Activated CD8-positive, alpha-beta memory T cell treated with anti-CD3 and anti-CD28 coated beads, Interleukin-2, amount 50 U/mL, for 4 hours (primary cell): Measurements from ENCODE around the gene AK9.
A peak's percentile ranks its signal among the peaks of the same experiment; 100 is the strongest.
"Not testable (repeated sequence)": the region's sequence is repeated elsewhere in the genome, so short reads cannot be mapped to it uniquely, and the experiment has no call there.

Experiments used
- DNase-seq: peaks from one replicate; pipeline ENCODE4 v3.0.0-alpha.2; 2020

AK9 gene

GRCh38 chr6:109690737-109691621, at the start of gene AK9, which contains the start of gene FIG4:
Gene AK9 (minus strand): TSS chr6:109691202. CDS start chr6:109675745, 15,457 bp downstream.
Gene FIG4 (plus strand): TSS chr6:109691296. CDS start chr6:109691436, 140 bp downstream.
- peak; percentile 91 for DNase-seq

DNA sequence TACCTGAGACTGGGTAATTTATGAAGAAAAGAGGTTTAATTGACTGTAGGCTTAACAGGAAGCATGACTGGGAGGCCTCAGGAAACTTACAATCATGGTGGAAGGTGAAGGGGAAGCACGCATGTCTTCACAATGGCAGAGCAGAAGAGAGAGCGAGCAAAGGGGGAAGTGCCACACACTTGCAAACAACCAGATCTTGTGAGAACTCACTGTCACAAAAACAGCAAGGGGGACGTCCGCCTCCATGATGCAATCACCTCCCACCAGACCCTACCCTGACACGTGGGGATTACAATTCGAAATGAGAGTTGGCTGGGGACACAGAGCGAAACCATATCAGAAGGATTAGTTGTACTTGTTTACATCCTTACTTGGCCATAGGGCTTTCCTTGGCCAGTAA, 49.8 kb upstream of the AK9 start:
- DNase-seq, result no peak

DNA sequence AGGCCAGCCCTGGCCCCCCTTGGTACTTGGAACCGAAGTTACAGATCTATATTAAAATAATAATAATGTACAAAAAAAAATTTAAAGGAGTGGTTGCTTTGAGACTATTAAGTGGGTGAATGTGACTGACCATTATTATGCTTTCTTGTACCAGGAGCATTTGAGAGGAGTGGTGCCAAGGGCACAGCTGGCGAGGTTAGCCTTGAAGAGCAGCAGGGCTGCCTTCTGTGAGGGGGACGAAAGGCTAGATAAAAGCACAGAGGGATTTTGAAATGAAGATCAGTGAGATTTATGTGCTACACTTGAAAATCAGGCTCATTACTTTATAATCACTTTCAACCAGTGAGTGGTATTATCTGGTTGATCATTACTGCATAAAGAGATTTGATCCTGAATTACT, 48.7 kb upstream of the AK9 start:
- no peak for DNase-seq

GRCh38 chr6:109738667-109739066, 47.7 kb upstream of the AK9 start:
- no peak for DNase-seq

DNA sequence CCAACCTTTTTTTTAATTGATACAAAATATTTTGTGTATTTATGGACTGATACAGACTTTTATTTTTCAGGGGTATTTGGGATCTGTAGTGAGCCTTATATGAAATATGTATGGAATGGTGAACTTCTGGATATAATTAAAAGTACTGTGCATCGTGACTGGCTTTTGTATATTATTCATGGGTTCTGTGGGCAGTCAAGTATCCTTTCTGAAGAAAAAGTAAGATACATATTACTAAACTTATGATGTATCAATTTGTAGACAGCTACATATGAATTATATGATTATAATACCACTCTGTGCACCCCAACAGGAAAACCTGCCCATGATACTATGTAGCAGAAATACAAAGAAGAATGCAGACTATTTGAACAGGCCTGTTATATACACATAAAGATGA, 47.3 kb upstream of the AK9 start:
- no peak for DNase-seq

DNA sequence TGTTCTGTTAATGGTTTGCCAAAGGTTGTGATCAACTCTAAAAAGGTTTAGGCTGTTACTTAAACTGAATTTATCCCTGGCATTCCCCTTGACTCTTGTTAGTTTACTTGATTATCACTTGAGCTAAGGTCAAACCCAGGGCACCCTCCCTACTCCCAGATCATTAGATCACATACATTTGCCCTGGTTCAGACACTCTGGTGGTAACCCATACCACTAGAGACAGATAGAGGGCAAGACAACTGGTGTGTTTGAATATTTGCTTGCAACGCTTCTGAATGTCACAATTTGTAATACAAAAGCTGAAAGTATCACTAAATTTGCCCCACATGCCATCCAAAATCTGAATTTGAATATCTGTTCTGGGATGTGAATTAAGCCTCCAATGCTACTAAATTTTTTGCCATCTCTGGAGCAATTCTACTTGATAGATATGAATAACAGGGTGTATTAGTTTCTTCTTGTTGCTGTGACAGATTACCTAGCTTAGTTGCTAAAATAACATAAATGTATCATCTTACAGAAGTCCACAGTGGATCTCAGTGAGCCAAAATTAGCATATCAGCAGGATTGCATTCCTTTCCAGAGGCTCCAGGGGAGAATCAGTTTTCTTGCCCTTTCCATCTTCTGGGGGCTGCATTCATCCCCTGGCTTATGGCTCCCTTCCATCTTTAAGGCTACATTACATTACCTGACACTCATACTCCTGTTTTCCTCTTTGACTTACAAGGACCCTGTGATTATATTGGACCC, 45.4 kb upstream of the AK9 start:
- no peak for DNase-seq

GRCh38 chr6:109725250-109725649, 34.2 kb upstream of the AK9 start:
- DNase-seq, result not testable (repeated sequence)

DNA sequence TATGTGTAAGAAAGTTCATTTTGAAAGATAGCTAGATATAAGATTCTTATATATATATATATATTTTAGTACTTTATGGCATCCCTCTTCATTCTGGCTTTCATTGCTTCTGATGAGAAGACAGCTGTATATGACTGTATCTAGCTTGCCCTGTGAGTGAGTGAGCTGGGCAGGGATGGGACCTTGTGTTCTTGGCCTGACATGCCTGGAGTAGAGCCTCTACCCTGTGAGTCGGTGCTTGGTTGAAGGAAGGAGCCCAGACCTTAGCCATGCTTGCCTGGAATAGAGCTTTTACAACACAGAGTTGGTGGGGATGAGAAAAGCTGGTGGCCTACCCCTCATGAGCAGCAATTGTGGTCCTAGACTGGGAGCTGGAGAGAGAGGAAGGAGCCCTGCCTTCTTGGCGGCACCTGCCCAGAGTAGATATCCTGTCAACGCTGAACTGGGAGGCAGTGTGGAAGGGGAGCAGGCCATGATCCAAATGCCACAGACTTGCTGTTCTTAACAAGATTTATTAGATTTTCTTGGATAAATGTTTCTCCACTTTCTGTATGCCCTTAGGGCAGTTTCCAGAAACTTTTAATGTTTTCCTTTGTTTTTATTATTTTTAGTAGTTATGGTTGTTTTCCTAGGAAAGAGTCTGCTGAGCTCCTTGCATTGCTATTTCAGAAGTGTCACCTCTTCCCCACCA, 31.7 kb upstream of the AK9 start:
- no peak for DNase-seq

- no peak for DNase-seq
Observed at GRCh38 chr6:109722011-109722410, 31.0 kb upstream of the AK9 start.

DNA sequence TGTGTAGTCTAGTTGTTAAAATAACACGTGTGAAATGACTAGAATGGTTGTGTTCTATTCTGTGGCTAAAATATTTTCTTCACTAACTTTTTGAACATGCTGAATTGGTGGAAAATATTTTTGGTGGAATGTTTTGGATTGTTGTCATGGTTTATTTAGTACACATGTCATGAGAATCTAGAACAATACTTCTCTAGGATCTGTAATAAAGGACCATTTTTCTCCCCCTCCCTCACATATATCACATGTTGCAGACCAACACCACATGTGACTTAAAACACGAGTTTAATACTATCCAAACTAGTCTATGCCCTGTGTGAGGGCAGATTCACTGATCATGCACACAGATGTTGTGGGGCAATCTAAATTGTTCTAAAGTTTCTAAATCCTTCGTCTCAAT, 29.3 kb upstream of the AK9 start:
- DNase-seq, result no peak

- DNase-seq, result no peak
Observed at GRCh38 chr6:109718991-109719390, 28.0 kb upstream of the AK9 start.

GRCh38 chr6:109717971-109718370, 27.0 kb upstream of the AK9 start:
- DNase-seq, result no peak

DNA sequence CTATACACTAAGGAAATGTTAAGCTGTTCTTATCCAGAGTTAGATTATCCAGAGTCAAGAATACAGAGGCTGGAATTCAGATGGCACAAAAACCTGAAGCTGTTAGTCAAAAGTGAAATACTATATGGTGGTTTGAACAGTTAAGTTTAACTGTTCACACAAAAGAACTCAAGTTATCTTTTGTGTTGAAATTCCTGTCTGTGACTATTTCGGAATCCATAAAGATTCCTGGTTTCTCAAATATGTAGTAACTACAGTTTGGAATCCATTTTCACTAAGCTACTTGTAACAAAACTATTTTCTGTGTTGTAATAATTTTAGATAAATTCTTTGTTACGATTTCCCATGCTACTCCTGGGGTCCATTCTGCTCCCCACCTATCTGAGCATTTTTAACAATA, 24.6 kb upstream of the AK9 start:
- no peak for DNase-seq

DNA sequence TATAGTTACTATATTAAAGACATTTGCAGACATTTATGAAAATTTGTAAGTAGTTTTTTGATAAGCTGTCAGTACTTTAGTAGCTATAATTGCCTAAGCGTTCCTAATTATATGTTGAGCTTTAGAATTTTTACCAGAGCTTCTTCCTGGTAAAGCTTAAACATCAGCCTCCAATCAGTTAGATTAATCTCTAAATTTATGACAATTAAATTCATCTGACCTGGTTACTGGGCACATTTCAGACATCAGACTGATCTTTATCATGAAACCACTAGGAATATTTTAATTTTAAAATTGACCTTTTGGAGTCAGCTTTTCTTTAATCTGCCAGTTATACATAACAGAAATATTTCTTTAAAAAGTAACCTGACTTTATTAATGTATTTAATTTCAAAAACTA, 23.6 kb upstream of the AK9 start:
- DNase-seq, result no peak

DNA sequence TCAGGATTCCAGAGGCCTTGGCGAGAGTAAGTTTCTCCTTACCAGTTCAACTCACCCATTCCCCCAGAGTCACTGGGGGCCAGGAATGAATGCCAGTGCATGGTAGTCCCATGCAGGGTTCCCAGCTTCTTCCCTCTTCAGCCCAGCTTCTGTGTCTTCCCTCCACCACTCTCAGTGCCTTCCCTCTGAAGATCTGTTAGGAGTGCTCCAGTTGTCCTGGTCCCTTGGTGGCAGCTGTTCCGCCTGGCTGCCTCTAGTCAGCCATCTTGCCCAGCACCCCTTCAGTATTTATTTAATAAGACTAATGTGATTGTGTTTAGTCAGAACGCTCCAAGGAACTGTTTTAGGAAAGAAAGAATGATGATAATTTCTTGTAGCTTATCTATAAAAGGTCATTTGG, 23.2 kb upstream of the AK9 start:
- DNase-seq, result no peak

- DNase-seq, result no peak
Observed at GRCh38 chr6:109713097-109713496, 22.1 kb upstream of the AK9 start.

GRCh38 chr6:109708099-109708498, 17.1 kb upstream of the AK9 start:
- not testable (repeated sequence) for DNase-seq

- DNase-seq, result no peak
Observed at GRCh38 chr6:109706513-109706912, 15.5 kb upstream of the AK9 start.

DNA sequence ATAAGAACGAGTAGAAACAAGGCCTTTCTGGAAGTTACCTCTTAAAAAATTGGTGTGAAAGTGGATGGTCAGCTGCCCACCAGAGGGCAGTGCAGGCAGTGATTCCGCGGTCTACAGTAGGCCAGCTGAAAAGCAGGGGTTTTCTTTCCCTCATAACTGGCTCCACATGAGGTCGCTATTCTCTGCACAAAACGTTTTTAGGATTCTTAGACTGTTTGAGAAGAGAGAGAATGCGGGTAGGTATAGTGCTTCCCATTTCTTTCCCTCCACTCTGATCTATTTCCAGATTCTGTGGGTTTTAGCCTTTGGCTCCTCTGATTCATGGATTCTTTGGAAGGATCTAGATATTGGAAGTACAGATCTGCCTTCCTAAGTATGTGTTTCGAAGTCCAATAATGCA, 14.3 kb upstream of the AK9 start:
- DNase-seq, result peak; percentile 75

DNA sequence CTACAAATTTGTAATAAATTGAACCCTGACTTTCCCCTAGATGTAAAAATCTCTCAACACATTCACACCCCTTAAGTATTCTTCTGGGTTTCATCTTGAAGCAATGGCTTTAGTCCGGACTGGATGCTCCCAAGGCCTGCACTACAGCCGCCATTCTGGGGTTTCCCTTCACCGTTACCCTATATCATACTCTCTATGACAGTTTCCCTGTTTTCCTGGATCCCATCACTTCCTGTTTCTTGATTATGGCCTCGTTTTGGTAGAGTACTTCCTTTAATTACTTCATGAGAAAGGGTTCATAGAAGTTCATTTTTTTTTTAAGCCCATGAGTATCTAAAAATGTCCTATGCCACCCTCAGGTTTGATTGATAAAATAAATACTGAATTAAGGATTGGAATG, 11.8 kb upstream of the AK9 start:
- no peak for DNase-seq

GRCh38 chr6:109701774-109702173, 10.8 kb upstream of the AK9 start:
- no peak for DNase-seq

- no peak for DNase-seq
Observed at GRCh38 chr6:109701221-109701620, 10.2 kb upstream of the AK9 start.

GRCh38 chr6:109696355-109696754, 5.4 kb upstream of the AK9 start:
- no peak for DNase-seq

DNA sequence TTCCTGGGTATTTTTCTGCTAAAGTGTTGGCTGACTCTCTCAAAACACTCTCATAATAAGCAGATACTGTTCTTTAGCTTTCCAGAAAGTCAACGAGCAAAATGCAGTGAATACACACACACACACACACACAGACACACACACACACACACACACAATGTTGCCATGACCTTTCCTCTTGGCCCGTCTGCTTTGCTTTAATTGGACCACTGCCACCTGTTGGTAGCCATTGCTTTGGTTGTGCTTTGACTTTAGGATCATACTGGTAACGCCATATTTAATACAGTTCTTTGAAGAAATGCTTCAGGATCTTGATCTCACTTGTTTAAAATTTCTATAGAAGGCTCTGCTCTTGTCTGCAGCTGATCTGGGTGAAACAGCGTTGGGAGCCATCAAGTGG, 4.5 kb upstream of the AK9 start:
- DNase-seq, result no peak
